ENCODE results near the gene NBEA.
A peak's percentile ranks its signal among the peaks of the same experiment; 100 is the strongest.
"Not testable (repeated sequence)": the region's sequence is repeated elsewhere in the genome, so short reads cannot be mapped to it uniquely, and the experiment has no call there.

The NBEA gene

GRCh38 chr13:35005051-35005450 lies 63.0 kb downstream of the NBEA start:
- no peak overlapping the region for H3K4me3 ChIP-seq (ENCODE audit: low read depth, low read length)
- no peak overlapping the region for H3K9ac ChIP-seq (ENCODE audit: low read depth, low read length)
- peaks cover 20% of the 10 kb centered on the region; the same call in 1 of the 2 replicates for H3K4me1 ChIP-seq (ENCODE audit: control insufficient read depth, insufficient read depth, low read length)
- H3K36me3 ChIP-seq (ENCODE audit: control insufficient read depth, insufficient read depth, low read length): no peaks in the 10 kb centered on the region
- no peaks in the 10 kb centered on the region for H3K27me3 ChIP-seq (ENCODE audit: control insufficient read depth, insufficient read depth, low read length)
- H3K9me3 ChIP-seq (ENCODE audit: control insufficient read depth, insufficient read depth, low read length): no peaks in the 10 kb centered on the region
- no peak overlapping the region for H3K27ac ChIP-seq (ENCODE audit: low read depth, low read length)

DNA sequence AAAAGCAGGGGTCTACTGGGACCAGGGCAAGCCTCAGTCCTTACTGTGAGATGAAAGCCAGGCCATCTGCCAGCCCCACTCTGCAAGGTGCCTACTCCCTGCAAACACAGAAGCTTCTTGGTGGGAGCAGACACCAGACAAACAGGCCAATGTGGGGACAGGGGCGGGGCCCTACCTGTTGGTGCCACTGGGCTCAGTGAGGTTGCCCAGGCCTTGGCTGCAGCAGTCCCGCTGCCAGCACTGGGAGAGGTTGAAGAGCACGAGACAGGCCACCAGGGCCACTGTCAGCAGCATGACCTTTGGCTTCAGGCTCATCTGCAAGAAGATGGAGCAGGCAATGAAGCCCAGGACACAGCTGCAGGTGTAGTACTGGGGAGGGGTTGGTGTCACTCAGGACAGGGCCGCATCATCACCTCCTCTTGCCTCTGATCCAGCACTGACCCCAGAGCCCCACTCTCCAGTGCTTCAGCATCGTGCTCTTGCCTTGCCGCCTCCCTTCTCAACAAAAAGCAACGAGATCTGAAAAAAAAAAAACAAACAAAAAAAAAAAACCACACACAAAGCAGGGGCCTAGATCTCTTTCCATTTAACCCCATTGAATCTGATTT lies 72.6 kb downstream of the NBEA start:
- no peaks in the 10 kb centered on the region for H3K9me3 ChIP-seq (ENCODE audit: control insufficient read depth, insufficient read depth, low read length)
- H3K9ac ChIP-seq (ENCODE audit: low read depth, low read length): no peak overlapping the region
- H3K36me3 ChIP-seq (ENCODE audit: control insufficient read depth, insufficient read depth, low read length): no peaks in the 10 kb centered on the region
- no peaks in the 10 kb centered on the region for H3K27me3 ChIP-seq (ENCODE audit: control insufficient read depth, insufficient read depth, low read length)
- peaks cover 13% of the 10 kb centered on the region for H3K4me1 ChIP-seq (ENCODE audit: control insufficient read depth, insufficient read depth, low read length)
- no peak overlapping the region for H3K4me3 ChIP-seq (ENCODE audit: low read depth, low read length)
- H3K27ac ChIP-seq (ENCODE audit: low read depth, low read length): peak overlapping the region; percentile 22

DNA sequence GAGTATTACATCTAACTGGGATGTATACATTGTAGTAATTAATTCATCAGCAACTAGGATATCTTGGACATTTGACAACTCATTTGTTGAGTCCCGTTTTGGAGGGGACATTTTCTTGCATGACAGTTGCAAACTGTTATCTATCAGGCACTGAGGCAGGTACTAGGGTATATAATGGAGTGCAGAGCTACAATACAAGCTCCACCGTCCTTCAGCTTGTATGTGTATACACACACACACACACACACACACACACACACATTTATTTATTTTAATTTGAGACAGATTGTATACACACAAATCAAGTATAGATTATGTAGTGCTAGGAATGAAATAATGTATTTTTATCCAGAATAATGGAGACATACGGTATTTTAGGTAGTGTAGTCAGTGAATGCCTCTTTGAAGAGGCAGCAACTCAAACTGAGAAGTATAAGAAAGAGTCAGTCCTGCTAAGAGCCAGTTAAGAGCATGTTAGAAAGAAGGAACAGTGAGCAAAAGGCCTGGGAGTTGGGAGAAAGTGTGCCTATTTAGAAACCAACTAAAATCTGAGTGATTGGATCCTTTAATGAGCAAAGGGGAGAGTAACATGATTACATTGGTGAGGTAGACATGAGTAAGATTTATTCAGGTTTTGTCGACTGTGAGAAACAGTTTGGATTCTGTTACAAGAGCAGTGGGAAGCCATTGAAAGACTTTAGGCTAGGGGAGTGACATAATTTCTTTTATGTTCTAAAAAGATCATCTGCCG lies 74.5 kb downstream of the NBEA start:
- Histone ChIP-seq H3K9me3 (ENCODE audit: control insufficient read depth, insufficient read depth, low read length) (no peaks in the 10 kb centered on the region), H3K27ac (ENCODE audit: low read depth, low read length) (peak overlapping the region; percentile 67), H3K27me3 (ENCODE audit: control insufficient read depth, insufficient read depth, low read length) (no peaks in the 10 kb centered on the region)

DNA sequence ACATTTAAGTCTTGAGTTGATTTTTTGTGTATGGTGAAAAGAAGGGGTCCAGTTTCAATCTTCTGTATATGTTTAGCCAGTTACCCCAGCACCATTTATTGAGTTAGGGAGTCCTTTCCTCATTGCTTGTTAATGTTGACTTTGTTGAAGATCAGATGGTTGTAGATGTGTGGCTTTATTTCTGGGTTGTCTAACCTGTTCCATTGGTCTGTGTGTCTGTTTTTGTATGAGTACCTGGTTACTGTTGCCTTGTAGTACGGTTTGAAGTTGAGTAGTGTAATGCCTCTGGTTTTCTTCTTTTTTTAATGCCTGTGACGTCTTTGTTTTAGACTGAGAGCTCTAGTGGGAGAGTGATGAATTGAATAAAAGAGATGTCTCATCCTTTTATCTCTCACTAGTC lies 83.2 kb downstream of the NBEA start:
- no peaks in the 10 kb centered on the region for H3K9me3 ChIP-seq (ENCODE audit: control insufficient read depth, insufficient read depth, low read length)
- no peak overlapping the region for H3K27ac ChIP-seq (ENCODE audit: low read depth, low read length)
- peaks cover 7% of the 10 kb centered on the region; the same call in 1 of the 2 replicates for H3K4me1 ChIP-seq (ENCODE audit: control insufficient read depth, insufficient read depth, low read length)
- no peaks in the 10 kb centered on the region for H3K27me3 ChIP-seq (ENCODE audit: control insufficient read depth, insufficient read depth, low read length)
- no peaks in the 10 kb centered on the region for H3K36me3 ChIP-seq (ENCODE audit: control insufficient read depth, insufficient read depth, low read length)
- no peak overlapping the region for H3K4me3 ChIP-seq (ENCODE audit: low read depth, low read length)
- no peak overlapping the region for H3K9ac ChIP-seq (ENCODE audit: low read depth, low read length)

More for the DNA sequence above, 74.5 kb downstream of the NBEA start:
- Histone ChIP-seq H3K36me3 (ENCODE audit: control insufficient read depth, insufficient read depth, low read length) (no peaks in the 10 kb centered on the region), H3K4me3 (ENCODE audit: low read depth, low read length) (no peak overlapping the region), H3K9ac (ENCODE audit: low read depth, low read length) (no peak overlapping the region), H3K4me1 (ENCODE audit: control insufficient read depth, insufficient read depth, low read length) (peaks cover 13% of the 10 kb centered on the region)

GRCh38 chr13:35028338-35028867 lies 86.3 kb downstream of the NBEA start:
- no peaks in the 10 kb centered on the region for H3K36me3 ChIP-seq (ENCODE audit: control insufficient read depth, insufficient read depth, low read length)
- H3K4me3 ChIP-seq (ENCODE audit: low read depth, low read length): no peak overlapping the region

DNA sequence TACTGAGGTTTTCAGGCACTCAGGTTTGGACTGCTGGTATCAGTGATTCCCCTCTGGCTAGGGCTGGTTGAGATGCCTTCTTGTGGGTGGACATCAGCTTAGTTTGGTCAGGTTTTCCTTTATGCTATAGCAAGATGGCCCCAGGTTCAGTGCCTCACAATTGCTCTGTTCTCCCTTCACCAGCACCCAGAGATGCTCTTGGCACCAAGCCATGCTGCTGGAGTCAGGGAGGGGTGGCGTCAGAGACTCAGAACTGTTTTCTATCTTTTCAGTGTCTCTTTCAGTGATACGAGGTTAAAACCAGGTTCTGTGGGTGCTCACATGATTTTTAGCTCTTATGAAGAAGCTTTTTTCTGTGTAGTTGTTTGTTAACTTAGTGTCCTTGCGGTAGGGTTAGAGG lies 96.9 kb downstream of the NBEA start:
- Histone ChIP-seq H3K4me1 (ENCODE audit: control insufficient read depth, insufficient read depth, low read length) (no peaks in the 10 kb centered on the region), H3K27ac (ENCODE audit: low read depth, low read length) (no peak overlapping the region), H3K9me3 (ENCODE audit: control insufficient read depth, insufficient read depth, low read length) (no peaks in the 10 kb centered on the region), H3K9ac (ENCODE audit: low read depth, low read length) (no peak overlapping the region), H3K36me3 (ENCODE audit: control insufficient read depth, insufficient read depth, low read length) (0 out of 2 replicates have a peak, but pooled peaks cover 3% of the 10 kb centered on the region), H3K27me3 (ENCODE audit: control insufficient read depth, insufficient read depth, low read length) (no peaks in the 10 kb centered on the region), H3K4me3 (ENCODE audit: low read depth, low read length) (no peak overlapping the region)

More at GRCh38 chr13:35028338-35028867, 86.3 kb downstream of the NBEA start:
- no peaks in the 10 kb centered on the region for H3K9me3 ChIP-seq (ENCODE audit: control insufficient read depth, insufficient read depth, low read length)
- H3K27ac ChIP-seq (ENCODE audit: low read depth, low read length): no peak overlapping the region
- no peak overlapping the region for H3K9ac ChIP-seq (ENCODE audit: low read depth, low read length)
- peaks cover 15% of the 10 kb centered on the region; the same call in 1 of the 2 replicates for H3K4me1 ChIP-seq (ENCODE audit: control insufficient read depth, insufficient read depth, low read length)
- no peaks in the 10 kb centered on the region for H3K27me3 ChIP-seq (ENCODE audit: control insufficient read depth, insufficient read depth, low read length)

DNA sequence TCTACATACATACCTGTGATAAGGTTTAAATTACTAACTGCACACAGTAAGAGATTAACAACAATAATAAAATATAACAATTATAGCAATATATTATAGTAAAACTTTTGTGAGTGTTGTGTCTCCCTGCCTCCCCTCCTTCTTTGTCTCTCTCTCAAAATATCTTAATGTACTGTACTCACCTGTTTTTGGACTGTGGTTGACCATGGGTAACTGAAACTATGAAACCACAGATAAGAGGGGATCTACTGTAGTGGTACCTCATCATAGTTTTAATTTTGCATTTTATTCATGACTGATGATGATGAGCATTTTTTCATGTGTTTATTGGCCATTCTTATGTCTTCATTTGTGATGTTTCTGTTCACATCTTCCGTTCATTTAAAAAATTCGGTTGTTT lies 104.5 kb downstream of the NBEA start:
- H3K27ac ChIP-seq (ENCODE audit: low read depth, low read length): no peak overlapping the region
- H3K4me3 ChIP-seq (ENCODE audit: low read depth, low read length): no peak overlapping the region
- H3K9me3 ChIP-seq (ENCODE audit: control insufficient read depth, insufficient read depth, low read length): no peaks in the 10 kb centered on the region
- H3K27me3 ChIP-seq (ENCODE audit: control insufficient read depth, insufficient read depth, low read length): no peaks in the 10 kb centered on the region
- H3K9ac ChIP-seq (ENCODE audit: low read depth, low read length): no peak overlapping the region
- peaks cover 17% of the 10 kb centered on the region for H3K36me3 ChIP-seq (ENCODE audit: control insufficient read depth, insufficient read depth, low read length)
- no peaks in the 10 kb centered on the region for H3K4me1 ChIP-seq (ENCODE audit: control insufficient read depth, insufficient read depth, low read length)

GRCh38 chr13:35055705-35056104 lies 113.6 kb downstream of the NBEA start:
- Histone ChIP-seq H3K4me3 (ENCODE audit: low read depth, low read length) (no peak overlapping the region), H3K4me1 (ENCODE audit: control insufficient read depth, insufficient read depth, low read length) (peaks cover 11% of the 10 kb centered on the region), H3K36me3 (ENCODE audit: control insufficient read depth, insufficient read depth, low read length) (no peaks in the 10 kb centered on the region), H3K27ac (ENCODE audit: low read depth, low read length) (no peak overlapping the region), H3K9me3 (ENCODE audit: control insufficient read depth, insufficient read depth, low read length) (no peaks in the 10 kb centered on the region), H3K9ac (ENCODE audit: low read depth, low read length) (no peak overlapping the region), H3K27me3 (ENCODE audit: control insufficient read depth, insufficient read depth, low read length) (no peaks in the 10 kb centered on the region)

DNA sequence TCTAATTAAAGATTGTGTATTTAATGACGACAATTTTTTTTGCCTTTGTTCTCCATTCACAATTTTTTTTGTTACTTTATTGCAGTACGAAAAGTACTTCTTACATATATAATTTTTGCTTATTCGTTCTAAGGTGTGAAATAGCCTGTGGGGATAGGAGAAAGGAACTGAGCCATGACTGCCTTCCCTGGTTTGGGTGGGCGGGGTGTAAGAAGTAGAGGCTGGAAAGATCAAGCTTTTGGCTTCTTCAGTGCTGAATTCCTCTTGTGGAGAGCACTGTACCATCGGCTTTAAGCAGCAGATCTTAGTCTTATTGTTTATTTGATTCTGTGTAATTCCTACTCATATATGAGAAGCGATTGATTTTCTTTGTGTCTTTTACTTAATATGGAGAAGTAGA lies 115.8 kb downstream of the NBEA start:
- peaks cover 11% of the 10 kb centered on the region for H3K4me1 ChIP-seq (ENCODE audit: control insufficient read depth, insufficient read depth, low read length)
- H3K9me3 ChIP-seq (ENCODE audit: control insufficient read depth, insufficient read depth, low read length): no peaks in the 10 kb centered on the region
- H3K27ac ChIP-seq (ENCODE audit: low read depth, low read length): no peak overlapping the region
- no peaks in the 10 kb centered on the region for H3K36me3 ChIP-seq (ENCODE audit: control insufficient read depth, insufficient read depth, low read length)
- H3K9ac ChIP-seq (ENCODE audit: low read depth, low read length): no peak overlapping the region
- no peak overlapping the region for H3K4me3 ChIP-seq (ENCODE audit: low read depth, low read length)
- no peaks in the 10 kb centered on the region for H3K27me3 ChIP-seq (ENCODE audit: control insufficient read depth, insufficient read depth, low read length)

- peaks cover 11% of the 10 kb centered on the region for H3K4me1 ChIP-seq (ENCODE audit: control insufficient read depth, insufficient read depth, low read length)
- H3K4me3 ChIP-seq (ENCODE audit: low read depth, low read length); H3K9ac ChIP-seq (ENCODE audit: low read depth, low read length); H3K9me3 ChIP-seq (ENCODE audit: control insufficient read depth, insufficient read depth, low read length); H3K27ac ChIP-seq (ENCODE audit: low read depth, low read length); H3K36me3 ChIP-seq (ENCODE audit: control insufficient read depth, insufficient read depth, low read length); H3K27me3 ChIP-seq (ENCODE audit: control insufficient read depth, insufficient read depth, low read length): not testable (repeated sequence)
Observed at GRCh38 chr13:35058585-35058984, 116.5 kb downstream of the NBEA start.

- H3K9me3 ChIP-seq (ENCODE audit: control insufficient read depth, insufficient read depth, low read length): no peaks in the 10 kb centered on the region
- no peaks in the 10 kb centered on the region for H3K27me3 ChIP-seq (ENCODE audit: control insufficient read depth, insufficient read depth, low read length)
- H3K4me1 ChIP-seq (ENCODE audit: control insufficient read depth, insufficient read depth, low read length): no peaks in the 10 kb centered on the region
- no peaks in the 10 kb centered on the region for H3K36me3 ChIP-seq (ENCODE audit: control insufficient read depth, insufficient read depth, low read length)
- no peak overlapping the region for H3K4me3 ChIP-seq (ENCODE audit: low read depth, low read length)
- H3K9ac ChIP-seq (ENCODE audit: low read depth, low read length): no peak overlapping the region
- no peak overlapping the region for H3K27ac ChIP-seq (ENCODE audit: low read depth, low read length)
Observed at GRCh38 chr13:35086667-35087066, 144.6 kb downstream of the NBEA start.

Measured in HUES48 (cell line).